Stimulated activated CD4-positive, alpha-beta T cell treated with anti-CD3 and anti-CD28 coated beads, Interleukin-1b, Interleukin-23, amount 100 ng/mL, for 1 hour (primary cell): ENCODE data around the gene CHD6.

Source experiments
- DNase-seq, 2 donors: peaks; one replicate each; pipeline ENCODE4 v3.0.0-alpha.2; 2020; ENCODE audit warnings: low read depth in 2 of 2

Gene CHD6

GRCh38 chr20:41394081-41394480, 224.1 kb downstream of the CHD6 start:
- DNase-seq = no peak

- no peak for DNase-seq
Observed at GRCh38 chr20:41393705-41394066, 224.5 kb downstream of the CHD6 start.

GRCh38 chr20:41392871-41393704, 225.1 kb downstream of the CHD6 start:
- DNase-seq = no peak

- no peak for DNase-seq
Observed at GRCh38 chr20:41392295-41392694, 225.9 kb downstream of the CHD6 start.

GRCh38 chr20:41391587-41392001, 226.6 kb downstream of the CHD6 start:
- DNase-seq = no peak

GRCh38 chr20:41390889-41391288, 227.3 kb downstream of the CHD6 start:
- DNase-seq = no peak

- DNase-seq = no peak
Observed at GRCh38 chr20:41387444-41387851, 230.7 kb downstream of the CHD6 start.

- DNase-seq = no peak
Observed at GRCh38 chr20:41386502-41387427, 231.4 kb downstream of the CHD6 start.

GRCh38 chr20:41382791-41383305, 235.3 kb downstream of the CHD6 start:
- DNase-seq = no peak

- no peak for DNase-seq
Observed at GRCh38 chr20:41380551-41381193, 237.5 kb downstream of the CHD6 start.

- no peak for DNase-seq
Observed at GRCh38 chr20:41379551-41379950, 238.6 kb downstream of the CHD6 start.

GRCh38 chr20:41377275-41377674, 240.9 kb downstream of the CHD6 start:
- DNase-seq = no peak

- DNase-seq = no peak
Observed at GRCh38 chr20:41376349-41376748, 241.8 kb downstream of the CHD6 start.

- DNase-seq = no peak
Observed at GRCh38 chr20:41375846-41376245, 242.3 kb downstream of the CHD6 start.

- no peak for DNase-seq
Observed at GRCh38 chr20:41373931-41374920, 244.0 kb downstream of the CHD6 start.

- DNase-seq = no peak
Observed at GRCh38 chr20:41373251-41373783, 244.9 kb downstream of the CHD6 start.

GRCh38 chr20:41371371-41371770, 246.8 kb downstream of the CHD6 start:
- DNase-seq = no peak

GRCh38 chr20:41370176-41370575, 248.0 kb downstream of the CHD6 start:
- no peak for DNase-seq

GRCh38 chr20:41369673-41370072, 248.5 kb downstream of the CHD6 start:
- DNase-seq = no peak

- no peak for DNase-seq
Observed at GRCh38 chr20:41367956-41368355, 250.2 kb downstream of the CHD6 start.

GRCh38 chr20:41367393-41367695, 250.8 kb downstream of the CHD6 start:
- DNase-seq = no peak
